HL-60 (cell line): ENCODE results near the gene DDC.

Experiments used
- DNase-seq, 2 experiments: peaks; one replicate each; pipeline ENCODE4 v3.0.0-alpha.2; 2010 to 2020; ENCODE audit warnings: low read depth in 1 of 2, low spot score in 1 of 2
- H3K27ac ChIP-seq: fragments of 250-450 bp; sonication (Bioruptor Pico); replicated peaks from 2 replicates; pipeline ENCODE4 v1.5.1; 2020; ENCODE audit warnings: mild to moderate bottlenecking, moderate library complexity
- H3K27me3 ChIP-seq: fragments of 250-450 bp; sonication (Bioruptor Pico); 2 replicates; pipeline ENCODE4 v1.5.1; 2021; ENCODE audit warnings: mild to moderate bottlenecking, moderate library complexity; ENCODE audit not compliant: insufficient read depth, poor library complexity, severe bottlenecking
- H3K4me3 ChIP-seq: replicated peaks from 2 replicates; pipeline ENCODE4 v1.5.1; 2011; ENCODE audit warnings: mild to moderate bottlenecking, control low read depth, low read length; ENCODE audit not compliant: insufficient read depth
- CTCF ChIP-seq: IDR thresholded peaks from one replicate; pipeline ENCODE4 v1.5.1; 2011; ENCODE audit warnings: low read length, control low read depth, inconsistent platforms; ENCODE audit not compliant: insufficient read depth
- GABPA ChIP-seq: IDR thresholded peaks from 2 replicates; pipeline ENCODE4 v1.6.1; 2012; ENCODE audit warnings: low read depth
- POLR2AphosphoS5 ChIP-seq: IDR thresholded peaks from 2 replicates; pipeline ENCODE4 v1.6.1; 2012; ENCODE audit warnings: low read depth
- REST ChIP-seq: IDR thresholded peaks from 2 replicates; pipeline ENCODE4 v1.6.1; 2012; ENCODE audit warnings: low read depth; ENCODE audit not compliant: insufficient replicate concordance
- SPI1 ChIP-seq: IDR thresholded peaks from 2 replicates; pipeline ENCODE4 v1.6.1; 2012; ENCODE audit warnings: low read depth, mild to moderate bottlenecking, borderline replicate concordance

DDC gene

GRCh38 chr7:50509459-50509858 is 55.7 kb downstream of the DDC start:
- no peak for TF ChIP-seq REST
- no peak for TF ChIP-seq SPI1
- no peak for TF ChIP-seq CTCF
- TF ChIP-seq GABPA, result no peak
- no peak for TF ChIP-seq POLR2AphosphoS5
- no peak for DNase-seq
- no peak overlapping the region for H3K27ac ChIP-seq
- H3K27me3 ChIP-seq, result no peaks in the 10 kb centered on the region
- H3K4me3 ChIP-seq, result no peak overlapping the region

GRCh38 chr7:50508471-50508943 is 56.7 kb downstream of the DDC start:
- Histone ChIP-seq H3K27ac (no peak overlapping the region), H3K27me3 (no peaks in the 10 kb centered on the region), H3K4me3 (no peak overlapping the region)
- TF ChIP-seq REST (no peak), GABPA (no peak), SPI1 (no peak), CTCF (no peak), POLR2AphosphoS5 (no peak)
- DNase-seq, result no peak

- Histone ChIP-seq H3K27me3 (no peaks in the 10 kb centered on the region), H3K4me3 (no peak overlapping the region), H3K27ac (no peak overlapping the region)
- no peak for TF ChIP-seq GABPA
- no peak for TF ChIP-seq REST
- no peak for TF ChIP-seq CTCF
- no peak for TF ChIP-seq SPI1
- no peak for TF ChIP-seq POLR2AphosphoS5
- DNase-seq, result no peak
Measured at GRCh38 chr7:50507898-50508470, 57.2 kb downstream of the DDC start.
